ENCODE results near the gene SIK3.
A peak's percentile ranks its signal among the peaks of the same experiment; 100 is the strongest.
"Not testable (repeated sequence)": the region's sequence is repeated elsewhere in the genome, so short reads cannot be mapped to it uniquely, and the experiment has no call there.

Gene SIK3

DNA sequence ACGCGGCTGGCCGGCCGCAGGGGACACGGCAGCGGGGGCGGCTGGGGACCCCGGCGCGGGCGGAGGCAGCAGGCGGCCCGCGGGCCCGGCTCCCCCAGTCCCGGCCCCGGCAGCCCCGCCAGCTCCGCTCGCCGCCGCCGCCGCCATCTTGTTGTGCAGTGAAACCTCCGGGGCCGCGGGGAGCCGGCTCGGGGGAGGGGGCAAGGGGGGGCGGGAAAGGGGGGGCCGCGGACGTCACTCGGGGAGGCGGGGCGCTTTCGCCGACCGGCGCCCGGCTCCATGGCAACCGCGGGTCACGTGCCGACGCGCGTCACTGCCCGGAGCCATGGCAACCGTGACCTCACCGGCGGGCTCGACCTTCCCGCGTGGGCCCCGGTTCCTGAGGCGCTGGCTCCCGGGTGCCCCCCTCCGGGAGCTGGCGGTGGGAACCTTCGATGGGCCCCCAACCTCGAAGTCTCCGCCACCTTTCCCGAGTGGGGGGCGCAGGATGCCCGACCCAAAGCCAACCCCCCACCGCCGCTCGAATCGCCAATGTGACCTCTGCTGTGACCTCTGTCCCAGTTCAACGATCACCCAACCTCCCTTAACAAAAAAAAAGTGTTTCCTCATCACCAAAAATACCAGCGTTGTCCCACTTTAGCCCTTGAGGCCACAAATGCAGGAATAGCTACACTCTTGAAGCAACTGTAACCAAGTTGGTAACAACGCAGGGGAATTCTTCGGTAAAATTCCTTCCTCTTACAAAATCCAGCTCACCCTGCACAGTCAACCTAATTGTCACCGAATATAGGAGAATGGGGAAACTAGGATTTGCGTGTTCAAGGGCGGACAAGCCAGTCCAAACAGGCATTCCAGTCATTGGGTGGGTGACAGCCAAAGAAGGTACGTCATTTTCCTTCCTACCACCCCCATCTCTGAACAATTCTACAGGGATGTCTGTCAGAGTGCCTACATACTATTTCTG is at the start of gene SIK3:
Gene SIK3, minus strand, starts transcription at position 160 of the 964 bp plus-strand sequence. Its CDS starts 13 bp downstream, at position 147.
- peak; percentile 96 for DNase-seq (ENCODE audit: low read depth)
- TF ChIP-seq, protein P1, sequence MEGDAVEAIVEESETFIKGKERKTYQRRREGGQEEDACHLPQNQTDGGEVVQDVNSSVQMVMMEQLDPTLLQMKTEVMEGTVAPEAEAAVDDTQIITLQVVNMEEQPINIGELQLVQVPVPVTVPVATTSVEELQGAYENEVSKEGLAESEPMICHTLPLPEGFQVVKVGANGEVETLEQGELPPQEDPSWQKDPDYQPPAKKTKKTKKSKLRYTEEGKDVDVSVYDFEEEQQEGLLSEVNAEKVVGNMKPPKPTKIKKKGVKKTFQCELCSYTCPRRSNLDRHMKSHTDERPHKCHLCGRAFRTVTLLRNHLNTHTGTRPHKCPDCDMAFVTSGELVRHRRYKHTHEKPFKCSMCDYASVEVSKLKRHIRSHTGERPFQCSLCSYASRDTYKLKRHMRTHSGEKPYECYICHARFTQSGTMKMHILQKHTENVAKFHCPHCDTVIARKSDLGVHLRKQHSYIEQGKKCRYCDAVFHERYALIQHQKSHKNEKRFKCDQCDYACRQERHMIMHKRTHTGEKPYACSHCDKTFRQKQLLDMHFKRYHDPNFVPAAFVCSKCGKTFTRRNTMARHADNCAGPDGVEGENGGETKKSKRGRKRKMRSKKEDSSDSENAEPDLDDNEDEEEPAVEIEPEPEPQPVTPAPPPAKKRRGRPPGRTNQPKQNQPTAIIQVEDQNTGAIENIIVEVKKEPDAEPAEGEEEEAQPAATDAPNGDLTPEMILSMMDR (conservative IDR thresholded peaks at IDR 0.05; ENCODE audit: low read depth, low read length), result peak; percentile 51
- peak within 1 kb of the TSS; percentile 81 for H3K4me3 ChIP-seq (ENCODE audit: low read depth, low read length)

DNA sequence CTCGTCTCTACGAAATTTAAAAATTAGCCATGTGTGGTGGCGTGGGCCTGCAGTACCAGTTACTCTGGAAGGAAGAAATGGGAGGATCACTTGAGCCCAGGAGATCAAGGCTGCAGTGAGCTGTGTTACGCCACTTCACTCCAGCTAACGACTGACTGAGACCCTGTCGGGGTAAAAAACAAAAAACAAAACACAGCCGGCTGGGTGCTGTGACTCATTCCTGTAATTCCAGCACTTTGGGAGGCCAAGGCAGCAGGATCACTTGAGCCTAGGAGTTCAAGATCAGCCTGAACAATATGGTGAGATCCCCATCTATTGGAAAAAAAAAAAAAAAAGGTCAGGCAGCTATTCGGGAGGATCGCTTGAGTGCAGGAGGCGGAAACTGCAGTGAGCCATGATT is 48.3 kb upstream of the SIK3 start:
- peak overlapping the region; percentile 8 for H3K4me3 ChIP-seq (ENCODE audit: low read depth, low read length)
- peak; percentile 57 for DNase-seq (ENCODE audit: low read depth)
- TF ChIP-seq, protein P1 (conservative IDR thresholded peaks at IDR 0.05; ENCODE audit: low read depth, low read length), result no peak

DNA sequence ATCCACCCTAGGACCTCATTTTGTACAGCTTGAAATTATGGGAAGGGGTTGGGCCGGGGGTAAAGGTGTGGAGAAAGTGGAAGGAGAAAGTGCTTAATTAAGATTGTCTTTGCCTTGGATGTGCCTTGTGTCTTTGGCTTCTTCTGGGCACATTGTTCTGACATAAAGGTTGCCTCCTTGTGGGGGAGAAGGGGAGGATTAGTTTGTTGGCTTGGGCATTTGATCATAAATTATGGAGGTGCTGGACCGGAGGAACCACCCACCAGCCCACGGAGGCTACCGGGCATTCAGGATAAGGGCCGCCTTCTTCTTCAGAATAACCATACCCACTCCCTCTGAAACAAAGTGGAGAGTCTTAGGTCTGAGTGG is 47.1 kb upstream of the SIK3 start:
- TF ChIP-seq, protein P1 (conservative IDR thresholded peaks at IDR 0.05; ENCODE audit: low read depth, low read length), result peak; percentile 46
- peak; percentile 52 for DNase-seq (ENCODE audit: low read depth)
- peak overlapping the region; percentile 86 for H3K4me3 ChIP-seq (ENCODE audit: low read depth, low read length)

DNA sequence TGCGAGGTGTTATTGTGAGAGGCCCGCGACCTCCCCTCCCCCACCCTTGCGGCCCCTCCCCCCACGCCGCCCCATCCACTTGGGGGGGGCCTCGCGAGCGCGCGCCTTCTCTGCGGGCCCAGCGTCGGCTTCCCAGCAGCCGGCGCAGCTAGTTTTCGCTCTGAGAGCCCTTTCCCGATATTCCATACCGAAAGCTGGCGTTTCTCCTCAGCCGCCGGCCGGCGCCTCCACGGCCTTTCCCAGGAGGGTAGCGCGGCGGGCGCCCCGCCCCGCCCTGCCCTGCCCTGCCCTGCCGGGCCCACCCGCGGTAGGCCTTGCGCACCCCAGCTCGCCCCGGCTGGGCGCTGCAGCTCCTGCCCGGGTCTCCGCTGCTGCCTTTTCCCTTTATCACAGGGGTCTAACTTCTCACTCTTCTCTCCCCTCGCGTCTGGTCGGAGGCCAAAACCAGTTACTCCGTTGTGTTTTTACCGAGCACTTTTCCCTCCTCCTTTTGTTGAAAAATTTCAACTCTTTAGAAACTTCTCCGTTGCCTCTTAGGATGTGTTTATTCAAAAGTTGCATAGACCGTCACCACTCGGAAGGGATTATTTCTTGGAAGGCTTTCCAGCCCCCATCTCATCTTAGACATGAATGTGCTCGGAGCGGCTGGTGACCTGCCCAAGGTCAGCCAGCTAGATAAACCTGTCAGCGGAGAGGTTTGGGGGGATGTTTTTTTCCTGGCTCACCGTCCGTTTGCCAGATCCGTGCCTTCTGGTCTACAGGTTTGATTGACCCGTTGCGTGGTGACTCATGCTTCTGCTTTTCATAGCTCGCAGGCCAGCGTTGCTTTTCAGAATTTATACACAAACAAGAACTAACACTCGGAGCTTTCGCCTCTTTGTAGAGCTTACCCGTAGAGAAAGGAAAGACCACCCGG is 46.5 kb upstream of the SIK3 start:
- DNase-seq (ENCODE audit: low read depth), result peak; percentile 85
- TF ChIP-seq, protein P1 (conservative IDR thresholded peaks at IDR 0.05; ENCODE audit: low read depth, low read length), result no peak
- peak overlapping the region; percentile 86 for H3K4me3 ChIP-seq (ENCODE audit: low read depth, low read length)

DNA sequence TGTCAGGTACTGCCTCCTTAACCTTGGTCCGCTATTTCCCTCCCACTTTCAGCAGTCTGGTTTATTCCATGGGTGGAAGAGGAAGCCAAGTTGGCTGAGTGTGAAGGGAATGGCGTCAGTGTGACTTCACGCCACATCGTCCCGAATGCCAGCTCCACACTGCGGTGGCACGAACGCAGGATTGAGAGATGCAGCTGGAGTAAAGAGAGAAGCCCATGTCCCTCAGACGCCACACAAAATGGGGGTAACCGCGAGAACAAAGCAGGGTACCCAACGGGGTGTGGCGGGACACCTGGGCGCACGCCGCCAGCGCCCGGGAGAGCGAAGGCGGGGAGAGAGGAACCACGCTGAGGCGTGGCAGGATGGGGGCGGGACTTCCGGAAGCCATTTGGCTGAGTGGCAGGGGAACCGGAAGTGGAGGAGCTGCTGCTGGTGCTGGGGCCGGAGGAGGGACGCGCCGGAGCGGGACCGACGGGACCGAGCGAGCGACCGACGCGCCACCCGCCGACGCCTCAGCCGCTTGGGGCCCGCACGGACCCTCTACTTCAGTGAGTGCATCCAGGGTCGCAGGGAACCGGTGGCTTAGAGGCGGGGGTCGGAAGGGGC is 45.7 kb upstream of the SIK3 start, which contains the start of gene PAFAH1B2:
Gene PAFAH1B2, plus strand, starts transcription at position 417 of the 606 bp plus-strand sequence. CDS start 8,161 bp downstream, outside the sequence.
- TF ChIP-seq, protein P1 (conservative IDR thresholded peaks at IDR 0.05; ENCODE audit: low read depth, low read length), result no peak
- peak; percentile 90 for DNase-seq (ENCODE audit: low read depth)
- peak within 1 kb of the TSS; percentile 86 for H3K4me3 ChIP-seq (ENCODE audit: low read depth, low read length)

DNA sequence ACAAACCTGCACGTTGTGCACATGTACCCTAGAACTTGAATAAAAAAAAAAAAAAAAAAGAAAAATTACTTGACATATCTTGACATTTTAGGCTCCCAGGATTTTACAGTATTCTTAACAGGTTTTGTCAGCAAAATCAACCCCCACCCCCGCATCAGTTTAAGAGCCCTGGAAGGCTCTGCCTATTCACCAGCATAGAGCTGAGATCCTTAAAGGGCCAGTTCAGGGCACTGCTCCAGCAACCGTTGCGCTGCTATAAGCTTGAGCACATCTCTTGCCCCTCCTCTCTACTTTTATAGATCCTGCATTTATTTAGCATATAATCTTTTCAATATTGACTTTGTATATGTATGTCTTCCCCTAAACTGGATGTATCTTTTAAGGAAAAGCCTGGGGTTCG is 45.2 kb upstream of the SIK3 start:
- DNase-seq (ENCODE audit: low read depth), result peak; percentile 73
- H3K4me3 ChIP-seq (ENCODE audit: low read depth, low read length), result peak overlapping the region; percentile 86
- TF ChIP-seq, protein P1 (conservative IDR thresholded peaks at IDR 0.05; ENCODE audit: low read depth, low read length), result no peak

DNA sequence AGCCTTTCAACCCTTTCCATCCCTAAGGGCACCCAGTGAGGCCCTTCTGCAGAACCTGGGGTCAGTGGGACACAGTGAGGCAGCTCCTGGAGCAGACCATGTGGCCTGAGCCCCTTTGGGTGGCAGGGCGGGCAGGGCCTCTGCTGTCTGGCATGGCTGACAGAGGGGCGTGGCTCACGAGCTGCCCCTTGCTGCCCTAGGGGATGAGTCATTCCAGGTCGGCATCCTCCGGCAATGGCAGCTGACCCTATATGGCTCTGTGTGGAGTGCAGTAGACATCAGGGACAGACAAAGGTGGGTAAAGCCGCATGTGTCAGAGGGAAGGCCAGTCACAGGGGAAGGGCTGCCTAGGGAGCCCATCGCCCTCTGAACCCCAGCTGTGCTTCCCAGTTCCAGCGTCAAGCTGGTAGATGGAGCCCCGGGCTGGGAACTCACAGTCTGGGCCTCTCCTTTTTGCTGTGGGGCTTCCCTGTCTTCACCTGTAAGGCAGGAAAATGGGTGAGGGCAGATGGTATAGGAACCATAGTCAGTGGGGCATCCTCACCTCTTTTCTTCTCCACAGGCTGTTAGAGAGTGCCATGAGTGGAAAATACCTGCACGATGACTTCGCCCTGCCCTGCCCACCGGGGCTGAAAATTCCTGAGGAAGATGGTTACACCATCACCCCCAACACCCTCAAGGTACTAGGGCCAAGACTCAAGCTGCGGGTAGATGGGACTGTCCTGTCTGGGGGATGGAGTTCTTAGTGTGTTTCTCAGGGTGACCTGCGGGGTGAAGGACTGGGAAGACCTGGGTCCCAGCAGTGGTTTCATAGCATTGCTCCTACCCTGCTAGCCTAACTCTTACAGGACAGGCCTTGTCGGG is 39.2 kb upstream of the SIK3 start:
- DNase-seq (ENCODE audit: low read depth); H3K4me3 ChIP-seq (ENCODE audit: low read depth, low read length): not testable (repeated sequence)

DNA sequence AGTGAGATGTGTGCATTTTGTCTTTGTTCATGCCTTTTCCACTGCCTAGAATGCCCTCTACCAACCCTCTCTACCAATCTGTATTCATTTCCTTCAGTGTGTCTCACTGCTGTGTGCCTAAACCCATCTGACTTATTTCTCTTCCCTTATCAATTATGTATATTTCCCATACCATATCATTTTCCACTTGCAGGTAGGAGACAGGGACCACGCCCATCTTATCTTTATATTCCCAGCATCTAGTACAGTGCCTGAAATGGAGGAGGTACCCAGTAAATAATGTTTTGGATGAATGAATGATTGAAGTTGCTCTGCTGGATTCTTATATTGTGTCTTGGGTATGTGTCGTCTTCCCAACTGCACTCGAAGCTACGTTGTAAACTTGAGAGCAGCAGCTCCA is 36.8 kb upstream of the SIK3 start:
- H3K4me3 ChIP-seq (ENCODE audit: low read depth, low read length); DNase-seq (ENCODE audit: low read depth): not testable (repeated sequence)
